Measurements from ENCODE around the gene NEMF.

The NEMF gene

DNA sequence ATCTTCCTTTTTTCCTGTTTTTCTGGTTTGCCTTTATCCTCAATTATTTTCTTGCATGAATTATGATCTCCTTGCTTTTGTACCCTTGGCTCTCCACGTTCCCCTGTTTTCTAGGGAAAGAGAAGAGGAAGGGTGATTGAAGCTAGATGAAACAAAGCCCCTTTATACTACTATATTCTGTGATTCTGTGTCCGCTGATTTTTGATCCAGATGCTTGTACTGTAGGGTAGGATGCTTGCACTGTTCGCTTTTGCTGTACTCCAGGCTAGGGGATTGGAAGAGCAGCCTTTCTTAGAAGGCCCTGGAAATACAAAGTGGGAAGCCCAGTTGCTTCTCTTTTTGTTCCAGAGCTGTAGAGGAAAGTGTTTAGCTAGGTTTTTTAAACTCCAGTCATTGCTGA, 119.7 kb downstream of the NEMF start:
- DNase-seq (ENCODE audit: low read depth): no peak
- H3K4me3 ChIP-seq (replicated peaks; ENCODE audit: low read depth, low read length): no peak overlapping the region
- TF ChIP-seq, protein P1, sequence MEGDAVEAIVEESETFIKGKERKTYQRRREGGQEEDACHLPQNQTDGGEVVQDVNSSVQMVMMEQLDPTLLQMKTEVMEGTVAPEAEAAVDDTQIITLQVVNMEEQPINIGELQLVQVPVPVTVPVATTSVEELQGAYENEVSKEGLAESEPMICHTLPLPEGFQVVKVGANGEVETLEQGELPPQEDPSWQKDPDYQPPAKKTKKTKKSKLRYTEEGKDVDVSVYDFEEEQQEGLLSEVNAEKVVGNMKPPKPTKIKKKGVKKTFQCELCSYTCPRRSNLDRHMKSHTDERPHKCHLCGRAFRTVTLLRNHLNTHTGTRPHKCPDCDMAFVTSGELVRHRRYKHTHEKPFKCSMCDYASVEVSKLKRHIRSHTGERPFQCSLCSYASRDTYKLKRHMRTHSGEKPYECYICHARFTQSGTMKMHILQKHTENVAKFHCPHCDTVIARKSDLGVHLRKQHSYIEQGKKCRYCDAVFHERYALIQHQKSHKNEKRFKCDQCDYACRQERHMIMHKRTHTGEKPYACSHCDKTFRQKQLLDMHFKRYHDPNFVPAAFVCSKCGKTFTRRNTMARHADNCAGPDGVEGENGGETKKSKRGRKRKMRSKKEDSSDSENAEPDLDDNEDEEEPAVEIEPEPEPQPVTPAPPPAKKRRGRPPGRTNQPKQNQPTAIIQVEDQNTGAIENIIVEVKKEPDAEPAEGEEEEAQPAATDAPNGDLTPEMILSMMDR (IDR thresholded peaks at IDR 0.05; ENCODE audit: low read length, missing control alignments): no peak

All from fibroblast of pulmonary artery (primary cell).